T-helper 1 cell (primary cell): ENCODE data around the gene BRINP2.
"Not testable (repeated sequence)": the region's sequence is repeated elsewhere in the genome, so short reads cannot be mapped to it uniquely, and the experiment has no call there.

Source experiments
- DNase-seq, 5 donors: peaks; one replicate each; pipeline ENCODE4 v3.0.0-alpha.2; 2012 to 2020

The BRINP2 gene

GRCh38 chr1:177278626-177279390 lies 108.0 kb downstream of the BRINP2 start:
- DNase-seq = no peak

DNA sequence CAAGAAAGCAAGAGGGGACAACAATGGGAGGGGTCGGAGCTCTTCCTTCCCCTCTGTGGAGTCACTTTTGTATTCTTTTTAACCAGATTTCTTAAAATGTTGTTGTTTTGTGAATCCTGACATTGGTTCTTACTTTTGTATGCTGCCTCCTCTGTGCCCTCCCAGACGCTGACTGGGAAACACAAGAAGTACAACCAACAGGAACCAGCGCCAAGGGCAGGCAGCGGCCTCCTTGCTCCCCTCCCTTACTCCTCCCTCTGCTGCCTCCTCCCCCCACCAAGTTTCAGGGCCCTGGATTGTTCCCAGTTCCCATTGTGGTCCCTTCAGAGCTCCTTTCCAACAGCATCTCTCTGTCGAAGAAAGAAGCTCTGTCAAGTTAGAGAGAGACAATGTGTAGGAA lies 111.1 kb downstream of the BRINP2 start:
- no peak for DNase-seq

DNA sequence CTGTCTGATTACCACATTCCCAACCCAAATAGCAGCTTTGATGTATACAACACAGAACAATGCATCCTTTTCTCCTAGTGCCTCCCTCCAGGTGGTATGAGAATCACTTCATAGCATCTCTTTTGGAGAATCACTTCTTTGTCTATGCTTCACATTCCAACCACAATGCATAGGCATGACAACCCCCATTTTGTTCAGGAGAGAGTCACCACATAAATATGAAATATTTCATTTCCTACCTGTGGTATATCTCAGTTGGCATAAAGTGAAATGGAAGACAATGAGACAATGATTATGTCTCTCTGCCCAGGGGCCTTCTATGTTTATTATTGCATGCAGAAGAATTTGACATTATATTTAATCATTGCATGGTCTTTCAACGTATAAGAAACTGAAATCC lies 112.2 kb downstream of the BRINP2 start:
- DNase-seq = no peak

- DNase-seq = no peak
Measured at GRCh38 chr1:177283380-177283779, 112.6 kb downstream of the BRINP2 start.

GRCh38 chr1:177286396-177286795 lies 115.6 kb downstream of the BRINP2 start:
- DNase-seq = no peak

DNA sequence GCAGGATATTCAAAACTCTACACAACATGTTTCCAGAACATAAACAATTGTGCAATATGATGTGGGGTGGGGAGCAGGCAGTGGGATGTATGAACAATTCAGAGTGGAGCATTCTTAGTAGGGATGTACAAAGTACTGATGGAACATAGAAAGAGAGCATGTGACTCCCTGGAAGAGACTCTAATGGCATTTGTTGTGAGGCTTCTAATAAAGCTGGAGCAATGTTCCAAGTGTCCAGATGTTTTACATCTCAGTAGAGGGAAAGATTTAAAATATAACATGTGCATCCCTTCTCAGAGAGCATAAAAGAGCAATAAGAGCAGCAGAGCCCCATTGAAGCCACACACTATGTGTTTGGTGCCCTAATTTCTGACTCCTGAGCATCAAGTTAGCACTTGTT lies 116.5 kb downstream of the BRINP2 start:
- no peak for DNase-seq

DNA sequence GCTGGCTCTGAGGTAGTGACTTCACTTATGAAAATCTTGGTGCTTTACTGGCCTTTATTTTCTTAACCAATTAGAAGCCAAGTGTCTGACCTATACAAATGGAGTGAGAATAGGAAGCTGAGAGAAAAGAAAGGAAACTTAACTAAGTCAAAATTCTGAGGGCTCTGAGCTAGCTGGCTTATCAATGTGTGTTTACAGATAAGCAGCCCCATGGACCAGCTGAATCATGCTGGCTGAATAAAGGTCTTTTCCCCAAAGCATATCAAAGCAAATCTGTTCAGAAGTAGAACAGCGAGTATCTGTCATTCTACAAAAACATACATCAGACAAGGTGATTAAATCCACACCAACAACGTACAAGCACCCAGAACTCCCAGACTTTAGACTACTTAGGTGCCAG lies 117.2 kb downstream of the BRINP2 start:
- no peak for DNase-seq

- no peak for DNase-seq
Measured at GRCh38 chr1:177289532-177289931, 118.8 kb downstream of the BRINP2 start.

GRCh38 chr1:177300431-177300830 lies 129.7 kb downstream of the BRINP2 start:
- no peak for DNase-seq

- DNase-seq = no peak
Measured at GRCh38 chr1:177301425-177302124, 130.8 kb downstream of the BRINP2 start.

DNA sequence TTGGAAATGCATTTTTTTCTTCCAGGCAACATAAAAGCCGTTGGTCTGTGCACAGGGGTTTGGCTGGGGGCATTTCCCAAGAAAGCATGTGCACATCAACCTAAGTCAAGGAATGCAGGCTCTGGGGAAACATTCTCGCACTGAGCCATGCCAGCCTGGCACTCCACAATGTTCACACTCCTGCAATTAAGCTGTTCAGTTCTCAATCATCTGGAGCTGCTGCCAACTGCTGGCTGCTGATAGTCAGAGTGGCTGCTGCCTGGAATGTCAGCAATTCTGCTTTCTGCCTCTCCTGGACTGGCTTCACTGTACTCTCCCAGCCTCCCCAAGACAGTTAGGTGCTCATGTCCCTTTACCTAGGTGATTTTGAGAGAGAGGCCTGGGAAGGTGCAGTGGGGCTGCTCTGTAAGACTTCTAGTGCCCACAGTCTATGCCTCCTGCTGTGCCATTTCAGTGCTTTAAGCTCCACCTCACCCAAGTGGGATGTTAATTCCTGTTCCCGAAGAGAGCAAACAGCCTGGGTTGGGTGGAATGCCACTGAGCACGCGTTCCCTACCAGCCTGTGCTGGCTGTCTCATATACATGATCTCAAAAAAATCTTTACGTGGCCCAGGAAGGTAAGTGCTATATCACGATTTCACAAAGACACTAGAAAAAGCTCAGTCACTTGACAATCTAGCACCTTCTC lies 131.7 kb downstream of the BRINP2 start:
- DNase-seq = no peak

DNA sequence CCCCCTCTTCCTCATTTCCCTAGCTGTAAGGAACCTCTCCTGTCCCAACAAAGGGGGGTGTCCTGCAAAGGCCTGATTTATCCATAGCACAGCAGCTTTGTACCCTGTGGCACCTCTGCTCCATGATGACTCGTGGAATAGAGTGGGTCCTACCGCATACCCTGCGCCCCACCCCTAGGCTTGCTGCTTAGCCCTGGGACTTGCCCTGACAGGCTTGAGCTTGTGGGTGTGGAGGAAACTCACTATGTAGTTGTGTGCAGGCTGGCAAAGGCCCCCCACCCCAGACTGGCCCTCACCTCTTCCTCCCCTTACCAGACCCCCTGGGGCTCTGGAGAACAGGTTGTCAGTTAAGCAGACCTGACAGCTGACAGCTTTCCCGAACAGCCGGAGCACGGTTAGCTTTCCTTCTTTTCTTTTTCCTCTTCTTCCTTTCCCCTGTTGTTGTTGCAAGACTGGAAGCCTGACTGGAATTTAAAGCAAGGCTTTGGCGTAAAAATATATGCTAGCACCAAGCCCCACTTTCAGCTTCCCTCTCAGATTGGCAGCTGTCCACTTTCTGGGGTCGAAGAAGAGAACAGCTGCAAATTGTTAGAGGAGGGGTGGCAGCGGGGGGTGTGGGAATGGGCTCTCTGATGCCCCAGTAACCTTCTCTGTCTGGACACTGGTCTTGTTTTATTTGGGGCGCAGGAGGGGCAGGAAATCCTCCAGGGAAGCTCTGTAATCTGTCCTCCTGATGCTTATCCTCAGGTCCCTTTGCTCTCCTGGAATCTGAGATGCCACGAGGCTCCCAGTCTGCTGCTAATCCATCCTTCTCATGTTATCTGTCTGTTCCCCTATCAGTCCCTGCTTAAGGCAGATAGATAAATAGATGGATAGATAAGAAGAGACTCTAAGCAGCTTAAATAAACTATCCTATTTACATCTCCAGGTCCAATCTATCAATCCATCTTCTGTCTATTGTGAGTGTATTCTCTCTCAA lies 134.6 kb downstream of the BRINP2 start:
- no peak for DNase-seq

DNA sequence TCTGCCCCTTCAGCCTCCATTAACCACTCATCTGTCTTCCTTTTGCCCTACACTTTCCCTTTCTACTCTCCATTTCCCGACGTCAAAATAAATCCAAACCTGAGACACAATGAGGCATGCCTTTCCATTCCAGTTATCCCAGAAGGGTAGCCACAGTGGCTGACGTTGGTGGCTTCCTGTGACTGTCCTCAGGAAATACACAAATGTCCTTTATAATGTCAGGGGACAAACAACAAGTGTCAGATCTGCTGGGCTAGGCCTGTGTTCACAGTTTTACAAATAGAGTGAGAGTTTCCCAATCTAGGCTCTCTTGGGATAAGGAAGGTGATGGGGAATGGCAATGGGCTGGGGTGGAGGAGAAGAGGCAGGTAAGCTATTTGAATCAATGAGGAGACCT lies 135.3 kb downstream of the BRINP2 start:
- no peak for DNase-seq

- DNase-seq = no peak
Measured at GRCh38 chr1:177306981-177307380, 136.2 kb downstream of the BRINP2 start.

DNA sequence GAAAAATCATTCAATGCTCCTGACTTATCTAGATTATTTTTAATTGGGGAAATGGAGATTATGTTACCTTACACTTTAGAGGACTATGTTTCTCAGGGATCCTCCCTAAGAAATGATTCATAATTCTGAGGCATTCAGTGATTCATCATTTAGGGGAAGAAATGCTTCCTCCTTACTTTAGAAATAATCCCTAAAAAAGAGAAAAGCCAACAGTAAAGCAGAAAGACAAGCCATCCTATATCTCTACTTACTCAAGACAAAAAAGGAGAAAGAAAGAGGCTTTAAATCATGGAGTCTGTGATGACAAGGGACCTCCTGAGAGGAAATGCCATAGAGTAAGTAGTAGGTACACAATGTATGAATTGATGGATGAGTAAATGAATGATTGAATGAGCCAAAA lies 137.0 kb downstream of the BRINP2 start:
- no peak for DNase-seq

- no peak for DNase-seq
Measured at GRCh38 chr1:177309880-177310279, 139.1 kb downstream of the BRINP2 start.

DNA sequence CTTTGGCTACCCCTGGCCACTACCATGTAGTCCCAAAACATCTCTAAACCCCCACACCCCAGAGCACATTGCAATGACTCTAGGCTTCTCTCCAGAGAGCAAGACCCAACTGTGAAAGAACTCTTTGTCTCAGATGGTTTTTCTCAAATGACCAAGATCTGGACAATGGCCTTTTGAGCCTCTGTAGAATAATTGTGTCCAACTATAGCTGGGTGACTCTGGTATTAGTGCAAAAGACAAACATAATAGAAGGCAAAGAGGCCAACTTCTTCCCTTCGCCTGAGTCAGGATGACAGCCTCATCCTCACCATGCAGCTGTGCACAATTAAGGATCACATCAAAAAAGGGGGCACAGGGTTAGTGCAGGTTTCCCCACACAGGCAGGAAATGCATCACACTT lies 139.6 kb downstream of the BRINP2 start:
- DNase-seq = no peak

DNA sequence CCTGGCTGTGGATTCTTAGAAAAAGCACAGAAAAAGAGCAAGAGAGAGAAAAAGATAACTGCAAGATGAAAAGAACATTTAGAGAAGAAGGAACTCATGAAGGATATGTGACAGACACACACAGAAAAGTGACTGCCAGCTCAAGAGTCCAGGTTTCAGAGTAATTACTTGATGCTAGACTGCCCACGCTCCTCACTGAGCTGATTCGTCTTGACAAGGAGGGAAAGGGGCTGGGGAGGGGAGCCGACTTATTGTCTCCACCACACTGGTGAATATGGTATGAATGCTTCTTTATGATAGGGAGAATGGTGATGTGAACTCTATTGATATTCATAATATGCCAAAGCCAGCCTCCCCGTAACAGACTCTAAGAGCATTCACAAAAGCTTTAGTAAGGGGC lies 140.4 kb downstream of the BRINP2 start:
- no peak for DNase-seq

- no peak for DNase-seq
Measured at GRCh38 chr1:177311586-177311985, 140.8 kb downstream of the BRINP2 start.

- no peak for DNase-seq
Measured at GRCh38 chr1:177315261-177315660, 144.5 kb downstream of the BRINP2 start.

GRCh38 chr1:177315761-177316160 lies 145.0 kb downstream of the BRINP2 start:
- no peak for DNase-seq

DNA sequence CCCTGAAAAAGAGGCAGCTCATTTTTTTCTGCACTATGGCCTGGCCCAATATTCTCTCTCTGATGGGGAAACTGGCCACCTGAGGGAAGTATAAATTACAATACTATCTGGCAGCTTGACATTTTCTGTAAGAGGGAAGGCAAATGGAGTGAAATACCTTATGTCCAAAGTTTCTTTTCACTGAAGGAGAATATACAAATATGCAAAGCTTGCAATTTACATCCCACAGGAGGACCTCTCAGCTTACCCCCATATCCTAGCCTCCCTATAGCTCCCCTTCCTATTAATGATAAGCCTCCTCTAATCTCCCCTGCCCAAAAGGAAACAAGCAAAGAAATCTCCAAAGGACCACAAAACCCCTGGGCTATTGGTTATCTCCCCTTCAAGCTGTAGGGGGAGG lies 150.7 kb downstream of the BRINP2 start:
- not testable (repeated sequence) for DNase-seq

DNA sequence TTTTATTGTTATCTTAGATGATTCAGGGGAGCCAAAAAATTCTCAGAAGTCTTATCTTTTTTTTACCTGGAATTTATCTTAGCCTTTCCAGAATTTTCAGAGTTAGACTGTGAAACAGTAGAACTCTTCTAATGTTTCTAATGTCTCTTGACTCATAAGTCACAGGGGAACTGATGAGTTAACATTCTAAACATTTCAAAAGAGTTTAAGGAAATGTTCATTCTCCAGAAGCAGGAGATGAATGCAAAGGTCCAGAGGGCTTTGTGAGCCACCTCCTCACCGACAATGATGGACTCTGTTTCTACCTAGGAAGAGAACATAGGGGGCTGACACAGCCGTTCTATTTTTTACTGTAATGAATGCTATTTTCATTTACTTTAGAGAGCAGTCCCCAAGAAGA lies 157.5 kb downstream of the BRINP2 start:
- DNase-seq = no peak
